Ovary (tissue), 3 donors: ENCODE results near the gene SET.

Source experiments
- CTCF ChIP-seq, 3 donors: fragments of 450-650 bp in 2 of 3; fragments of 200-600 bp in 1 of 3; IDR thresholded peaks; one replicate each; pipeline versions ENCODE4 v1.5.1 to v1.8.0; 2016 to 2022; ENCODE audit warnings: antibody characterized with exemption in 3 of 3, mild to moderate bottlenecking in 1 of 3
- EP300 ChIP-seq: sonication (generic); formaldehyde crosslinking; IDR thresholded peaks from one replicate; pipeline ENCODE4 v1.6.1; 2017; ENCODE audit warnings: antibody characterized with exemption
- POLR2A ChIP-seq: fragments of 450-650 bp; IDR thresholded peaks from one replicate; pipeline ENCODE4 v1.6.1; 2017; ENCODE audit warnings: antibody characterized with exemption, mild to moderate bottlenecking, moderate library complexity
- donor health status: DM: no; HTN: no; CAD: no.

GRCh38 chr9:128689820-128690683 lies 1.0 kb downstream of the SET start:
- TF ChIP-seq EP300 (no peak), POLR2A (no peak), CTCF (IDR thresholded peaks at IDR 0.05) (no peak)
